B cell (primary cell): ENCODE results near the gene MOB2.

ENCODE experiments used
- EZH2 ChIP-seq: IDR thresholded peaks from 2 replicates; pipeline ENCODE4 v1.6.1; 2012; ENCODE audit warnings: borderline replicate concordance, low read depth, mild to moderate bottlenecking, moderate library complexity, low read length; ENCODE audit not compliant: insufficient read depth, poor library complexity, severe bottlenecking
- TF ChIP-seq, protein P1 (sequence below): fragments of 200-600 bp; IDR thresholded peaks from one replicate; pipeline ENCODE4 v1.8.0; 2022; ENCODE audit warnings: antibody characterized with exemption, mild to moderate bottlenecking

GRCh38 chr11:1433977-1434640 lies 52.5 kb downstream of the MOB2 start:
- TF ChIP-seq EZH2, result no peak
- TF ChIP-seq, protein P1, sequence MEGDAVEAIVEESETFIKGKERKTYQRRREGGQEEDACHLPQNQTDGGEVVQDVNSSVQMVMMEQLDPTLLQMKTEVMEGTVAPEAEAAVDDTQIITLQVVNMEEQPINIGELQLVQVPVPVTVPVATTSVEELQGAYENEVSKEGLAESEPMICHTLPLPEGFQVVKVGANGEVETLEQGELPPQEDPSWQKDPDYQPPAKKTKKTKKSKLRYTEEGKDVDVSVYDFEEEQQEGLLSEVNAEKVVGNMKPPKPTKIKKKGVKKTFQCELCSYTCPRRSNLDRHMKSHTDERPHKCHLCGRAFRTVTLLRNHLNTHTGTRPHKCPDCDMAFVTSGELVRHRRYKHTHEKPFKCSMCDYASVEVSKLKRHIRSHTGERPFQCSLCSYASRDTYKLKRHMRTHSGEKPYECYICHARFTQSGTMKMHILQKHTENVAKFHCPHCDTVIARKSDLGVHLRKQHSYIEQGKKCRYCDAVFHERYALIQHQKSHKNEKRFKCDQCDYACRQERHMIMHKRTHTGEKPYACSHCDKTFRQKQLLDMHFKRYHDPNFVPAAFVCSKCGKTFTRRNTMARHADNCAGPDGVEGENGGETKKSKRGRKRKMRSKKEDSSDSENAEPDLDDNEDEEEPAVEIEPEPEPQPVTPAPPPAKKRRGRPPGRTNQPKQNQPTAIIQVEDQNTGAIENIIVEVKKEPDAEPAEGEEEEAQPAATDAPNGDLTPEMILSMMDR, result no peak
